ENCODE results near the gene PRXL2B.

GRCh38 chr1:2575801-2576663, 10.5 kb upstream of the PRXL2B start:
- no peak for TF ChIP-seq EZH2 (IDR thresholded peaks at IDR 0.05; ENCODE audit: borderline replicate concordance, low read depth, low read length, poor library complexity, severe bottlenecking)
- TF ChIP-seq CTCF (conservative IDR thresholded peaks at IDR 0.05; ENCODE audit: low read depth, low read length) = no peak
